Measurements from ENCODE around the gene EXOC6.

DNA sequence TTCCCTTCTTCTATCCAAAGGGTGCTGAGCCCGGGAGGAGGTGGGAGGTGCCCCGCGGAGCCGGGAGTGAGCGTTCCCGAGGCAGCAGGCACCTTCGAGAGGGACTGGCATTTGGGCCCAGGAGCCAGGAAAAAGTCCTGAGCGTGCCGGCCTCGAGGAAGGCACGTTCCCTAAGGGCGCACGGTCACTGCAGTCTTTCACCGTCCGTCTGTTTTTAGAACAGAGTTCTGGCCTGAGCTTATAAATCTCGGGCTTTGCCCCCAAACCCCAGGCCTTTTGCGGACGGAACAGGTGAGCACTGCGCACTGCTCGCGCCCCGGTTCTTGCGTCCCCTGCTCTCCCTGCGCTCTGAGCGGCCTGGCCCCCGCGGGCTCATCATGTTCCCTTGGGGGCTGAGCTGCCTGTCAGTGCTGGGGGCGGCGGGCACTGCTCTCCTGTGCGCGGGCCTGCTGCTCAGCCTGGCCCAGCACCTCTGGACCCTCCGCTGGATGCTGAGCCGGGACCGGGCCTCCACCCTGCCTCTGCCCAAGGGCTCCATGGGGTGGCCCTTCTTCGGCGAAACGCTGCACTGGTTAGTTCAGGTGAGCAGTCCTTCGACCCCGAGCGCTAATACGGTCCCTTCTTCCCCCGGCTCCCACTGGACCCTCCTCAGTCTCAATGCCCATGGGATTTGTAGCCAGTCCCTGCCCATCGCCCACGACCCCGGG, 212.7 kb downstream of the EXOC6 start:
- peak; percentile 86 for TF ChIP-seq EZH2 (IDR thresholded peaks at IDR 0.05; ENCODE audit: low read length)
- TF ChIP-seq, protein P1, sequence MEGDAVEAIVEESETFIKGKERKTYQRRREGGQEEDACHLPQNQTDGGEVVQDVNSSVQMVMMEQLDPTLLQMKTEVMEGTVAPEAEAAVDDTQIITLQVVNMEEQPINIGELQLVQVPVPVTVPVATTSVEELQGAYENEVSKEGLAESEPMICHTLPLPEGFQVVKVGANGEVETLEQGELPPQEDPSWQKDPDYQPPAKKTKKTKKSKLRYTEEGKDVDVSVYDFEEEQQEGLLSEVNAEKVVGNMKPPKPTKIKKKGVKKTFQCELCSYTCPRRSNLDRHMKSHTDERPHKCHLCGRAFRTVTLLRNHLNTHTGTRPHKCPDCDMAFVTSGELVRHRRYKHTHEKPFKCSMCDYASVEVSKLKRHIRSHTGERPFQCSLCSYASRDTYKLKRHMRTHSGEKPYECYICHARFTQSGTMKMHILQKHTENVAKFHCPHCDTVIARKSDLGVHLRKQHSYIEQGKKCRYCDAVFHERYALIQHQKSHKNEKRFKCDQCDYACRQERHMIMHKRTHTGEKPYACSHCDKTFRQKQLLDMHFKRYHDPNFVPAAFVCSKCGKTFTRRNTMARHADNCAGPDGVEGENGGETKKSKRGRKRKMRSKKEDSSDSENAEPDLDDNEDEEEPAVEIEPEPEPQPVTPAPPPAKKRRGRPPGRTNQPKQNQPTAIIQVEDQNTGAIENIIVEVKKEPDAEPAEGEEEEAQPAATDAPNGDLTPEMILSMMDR (optimal IDR thresholded peaks at IDR 0.05 in 1 of 3, IDR thresholded peaks at IDR 0.05 in 1 of 3, conservative IDR thresholded peaks at IDR 0.05 in 1 of 3; ENCODE audit: extremely low read depth in 1 of 3, insufficient read depth in 2 of 3, low read length in 3 of 3) = no peak
